H1 (cell line): Measurements from ENCODE around the gene ARHGEF7. TPM values are rescaled to one million over a fixed set of nuclear protein-coding genes. Genes with fewer than 3 reads are reported as not detected.

ENCODE experiments used
- CHD7 ChIP-seq: fragments of 300-600 bp; sonication (generic); IDR thresholded peaks from 2 replicates; pipeline ENCODE4 v1.7.1; 2012; ENCODE audit warnings: low read length, moderate library complexity, mild to moderate bottlenecking, inconsistent platforms; ENCODE audit not compliant: insufficient replicate concordance
- EGR1 ChIP-seq: IDR thresholded peaks from 2 replicates; pipeline ENCODE4 v1.6.1; 2011; ENCODE audit warnings: low read depth, low read length, borderline replicate concordance
- JUND ChIP-seq: IDR thresholded peaks from 2 replicates; pipeline ENCODE4 v1.6.1; 2011; ENCODE audit warnings: mild to moderate bottlenecking, improper control_type of control experiment, low read length
- NRF1 ChIP-seq: IDR thresholded peaks from 2 replicates; pipeline ENCODE4 v1.6.1; 2011; ENCODE audit warnings: mild to moderate bottlenecking, low read depth, low read length, improper control_type of control experiment
- POLR2AphosphoS5 ChIP-seq: IDR thresholded peaks from 2 replicates; pipeline ENCODE4 v1.6.1; 2011; ENCODE audit warnings: low read depth, low read length
- polyA plus RNA-seq, 7 experiments: library from polyadenylated mRNA; depleted of rRNA in 3 of 7; stranded (reverse) in 5 of 7; unstranded in 2 of 7; fragments of >200 nt in 5 of 7; fragments of 200-250 nt in 2 of 7; gene quantifications; 1 replicate in 5 of 7; 2 replicates in 1 of 7; 4 replicates in 1 of 7; pipeline versions ENCODE4 v1.2.1 to v1.2.3, GENCODE V29; 2011 to 2013; ENCODE audit warnings: missing spikeins in 2 of 7, mixed read lengths in 2 of 7
- total RNA-seq: library from RNA; stranded (reverse); fragmentation: NEBNext Ultra II Directional; extraction: Animal tissue kit (Norgen Biotek cat#: 25700); gene quantifications from 2 replicates; pipeline ENCODE4 v1.2.1, GENCODE V29; 2021

ARHGEF7 gene
- total and polyA plus RNA-seq, 2 of the 8 experiments (the other 6 are each of a cell fraction or from before 2014, with no cell fraction given): 26.2 to 56.5 TPM

GRCh38 chr13:111068009-111068350, 47.1 kb upstream of the ARHGEF7 start (continued):
- TF ChIP-seq CHD7: no peak
- no peak for TF ChIP-seq EGR1
- TF ChIP-seq JUND: no peak
- TF ChIP-seq NRF1: no peak
- TF ChIP-seq POLR2AphosphoS5: no peak
